Spleen (tissue), 7 donors: Measurements from ENCODE around the gene AARS2.

ENCODE experiments used
- POLR2A ChIP-seq, 3 donors: fragments of 450-650 bp; IDR thresholded peaks; one replicate each; pipeline ENCODE4 v1.5.1; 2017; ENCODE audit warnings: antibody characterized with exemption in 3 of 3, mild to moderate bottlenecking in 1 of 3
- TF ChIP-seq, protein P1 (sequence below), 11 experiments: fragments of 200-600 bp in 7 of 11; fragments of 450-650 bp in 4 of 11; sonication (generic) in 4 of 11; IDR thresholded peaks in 8 of 11; conservative IDR thresholded peaks in 3 of 11; 1 replicate in 7 of 11; 2 replicates in 4 of 11; pipeline versions ENCODE4 v1.4.0 to v1.8.0; 2016 to 2021; ENCODE audit warnings: antibody characterized with exemption in 11 of 11, inconsistent platforms in 4 of 11, mild to moderate bottlenecking in 1 of 11
- donor health status: DM: no; HTN: no; CAD: no; lungs with moderate emphysema.
- donor health status: DM: no; HTN: no; CAD: no.
- donor health status: DM: no; HTN: no; CAD: no.

DNA sequence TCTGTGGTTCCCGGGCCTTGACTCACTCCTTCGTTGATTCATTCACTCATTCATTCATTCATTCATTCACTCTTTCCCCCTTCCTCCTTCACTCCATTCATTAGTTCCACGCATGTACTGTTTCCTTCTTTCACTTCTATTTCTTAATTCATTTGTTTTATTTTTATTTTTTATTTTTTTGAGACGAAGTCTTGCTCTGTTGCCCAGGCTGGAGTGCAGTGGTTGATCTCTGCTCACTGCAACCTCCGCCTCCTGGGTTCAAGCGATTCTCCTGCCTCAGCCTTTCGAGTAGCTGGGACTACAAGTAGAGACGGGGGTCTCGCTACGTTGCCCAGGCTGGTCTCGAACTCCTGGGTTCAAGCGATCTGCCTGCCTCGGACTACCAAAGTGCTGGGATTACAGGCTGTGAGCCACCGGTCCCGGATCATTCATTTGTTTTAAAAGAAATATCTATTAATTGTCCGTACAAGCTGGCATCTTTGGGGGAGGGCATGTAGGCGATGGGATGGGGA lies 47.4 kb downstream of the AARS2 start:
- TF ChIP-seq, protein P1, sequence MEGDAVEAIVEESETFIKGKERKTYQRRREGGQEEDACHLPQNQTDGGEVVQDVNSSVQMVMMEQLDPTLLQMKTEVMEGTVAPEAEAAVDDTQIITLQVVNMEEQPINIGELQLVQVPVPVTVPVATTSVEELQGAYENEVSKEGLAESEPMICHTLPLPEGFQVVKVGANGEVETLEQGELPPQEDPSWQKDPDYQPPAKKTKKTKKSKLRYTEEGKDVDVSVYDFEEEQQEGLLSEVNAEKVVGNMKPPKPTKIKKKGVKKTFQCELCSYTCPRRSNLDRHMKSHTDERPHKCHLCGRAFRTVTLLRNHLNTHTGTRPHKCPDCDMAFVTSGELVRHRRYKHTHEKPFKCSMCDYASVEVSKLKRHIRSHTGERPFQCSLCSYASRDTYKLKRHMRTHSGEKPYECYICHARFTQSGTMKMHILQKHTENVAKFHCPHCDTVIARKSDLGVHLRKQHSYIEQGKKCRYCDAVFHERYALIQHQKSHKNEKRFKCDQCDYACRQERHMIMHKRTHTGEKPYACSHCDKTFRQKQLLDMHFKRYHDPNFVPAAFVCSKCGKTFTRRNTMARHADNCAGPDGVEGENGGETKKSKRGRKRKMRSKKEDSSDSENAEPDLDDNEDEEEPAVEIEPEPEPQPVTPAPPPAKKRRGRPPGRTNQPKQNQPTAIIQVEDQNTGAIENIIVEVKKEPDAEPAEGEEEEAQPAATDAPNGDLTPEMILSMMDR (IDR thresholded peaks at IDR 0.05 in 8 of 11, conservative IDR thresholded peaks at IDR 0.05 in 3 of 11), result no peak
- TF ChIP-seq POLR2A (IDR thresholded peaks at IDR 0.05), result no peak
